HepG2 (cell line): ENCODE measurements around the gene UBXN2A. TPM values are rescaled to one million over a fixed set of nuclear protein-coding genes. Genes with fewer than 3 reads are reported as not detected.

Experiments
- BCL6 ChIP-seq: IDR thresholded peaks from 2 replicates; pipeline ENCODE4 v1.6.1; 2016; ENCODE audit warnings: missing genetic modification reagents, missing compliant biosample characterization
- CBX5 ChIP-seq: sonication (generic); formaldehyde crosslinking; IDR thresholded peaks from 2 replicates; pipeline ENCODE4 v1.4.0; 2020; ENCODE audit warnings: missing genetic modification reagents, borderline replicate concordance
- ETV5 ChIP-seq: IDR thresholded peaks from 2 replicates; pipeline ENCODE4 v1.6.1; 2018; ENCODE audit warnings: missing biosample characterization, missing genetic modification reagents, inconsistent platforms, borderline replicate concordance
- GLMP ChIP-seq: sonication (generic); formaldehyde crosslinking; IDR thresholded peaks from 2 replicates; pipeline ENCODE4 v1.9.0; 2021; ENCODE audit warnings: missing genetic modification reagents, mild to moderate bottlenecking, borderline replicate concordance
- KLF13 ChIP-seq: sonication (generic); formaldehyde crosslinking; IDR thresholded peaks from 2 replicates; pipeline ENCODE4 v1.4.0; 2020; ENCODE audit warnings: mild to moderate bottlenecking, missing genetic modification reagents
- LCORL ChIP-seq, 2 experiments: fragments of 450-650 bp in 1 of 2; sonication (generic) in 1 of 2; formaldehyde crosslinking in 1 of 2; IDR thresholded peaks; 2 replicates each; pipeline versions ENCODE4 v1.5.0 to v1.6.1; 2017 to 2020; ENCODE audit warnings: antibody characterized with exemption in 1 of 2, missing genetic modification reagents in 1 of 2
- MED1 ChIP-seq: sonication (generic); formaldehyde crosslinking; IDR thresholded peaks from 2 replicates; pipeline ENCODE4 v1.4.0; 2020; ENCODE audit warnings: missing genetic modification reagents
- MED13 ChIP-seq: sonication (generic); formaldehyde crosslinking; IDR thresholded peaks from 2 replicates; pipeline ENCODE4 v1.5.0; 2020; ENCODE audit warnings: missing genetic modification reagents
- MXD3 ChIP-seq: IDR thresholded peaks from 2 replicates; pipeline ENCODE4 v1.6.1; 2016; ENCODE audit warnings: mild to moderate bottlenecking, missing biosample characterization, missing genetic modification reagents
- PHF20 ChIP-seq: sonication (generic); formaldehyde crosslinking; IDR thresholded peaks from 2 replicates; pipeline ENCODE4 v1.5.0; 2020; ENCODE audit warnings: mild to moderate bottlenecking, missing genetic modification reagents
- SYNCRIP ChIP-seq: fragments of 200-400 bp; formaldehyde crosslinking; IDR thresholded peaks from 2 replicates; pipeline ENCODE4 v1.6.1; 2018; ENCODE audit warnings: mild to moderate bottlenecking, low read depth, low read length; ENCODE audit not compliant: insufficient read depth
- UBTF ChIP-seq: sonication (generic); formaldehyde crosslinking; IDR thresholded peaks from 2 replicates; pipeline ENCODE4 v1.4.0; 2020; ENCODE audit warnings: mild to moderate bottlenecking, missing genetic modification reagents
- ZBTB4 ChIP-seq: sonication (generic); formaldehyde crosslinking; IDR thresholded peaks from 2 replicates; pipeline ENCODE4 v1.4.0; 2020; ENCODE audit warnings: missing genetic modification reagents, mild to moderate bottlenecking, borderline replicate concordance
- ZC3H4 ChIP-seq: sonication (generic); formaldehyde crosslinking; IDR thresholded peaks from 2 replicates; pipeline ENCODE4 v1.4.0; 2020; ENCODE audit warnings: missing genetic modification reagents, borderline replicate concordance
- ZFP62 ChIP-seq: sonication (generic); formaldehyde crosslinking; IDR thresholded peaks from 2 replicates; pipeline ENCODE4 v1.4.0; 2020; ENCODE audit warnings: missing genetic modification reagents
- ZNF343 ChIP-seq: sonication (generic); formaldehyde crosslinking; IDR thresholded peaks from 2 replicates; pipeline ENCODE4 v1.4.0; 2020; ENCODE audit warnings: mild to moderate bottlenecking, missing genetic modification reagents
- ZNF460 ChIP-seq: sonication (generic); formaldehyde crosslinking; IDR thresholded peaks from 2 replicates; pipeline ENCODE4 v1.5.1; 2020; ENCODE audit warnings: missing genetic modification reagents, mild to moderate bottlenecking, borderline replicate concordance
- ZNF777 ChIP-seq: sonication (generic); formaldehyde crosslinking; IDR thresholded peaks from 2 replicates; pipeline ENCODE4 v1.4.0; 2020; ENCODE audit warnings: missing genetic modification reagents
- polyA plus RNA-seq, 8 experiments: library from polyadenylated mRNA; depleted of rRNA in 3 of 8; stranded (reverse) in 7 of 8; unstranded in 1 of 8; fragments of >200 nt; fragmentation: Illumina TruSeq in 4 of 8; extraction: Trizol in 4 of 8; gene quantifications; 2 replicates each; pipeline versions ENCODE4 v1.2.1 to v1.2.3, GENCODE V29; 2011 to 2016; ENCODE audit warnings: low read depth in 4 of 8, missing spikeins in 1 of 8, mixed read lengths in 1 of 8; ENCODE audit not compliant: insufficient read depth in 1 of 8
- total RNA-seq, 5 experiments: library from RNA; depleted of rRNA; stranded (reverse); fragments of >200 nt; fragmentation: Illumina TruSeq; extraction: Trizol; gene quantifications; 2 replicates each; pipeline ENCODE4 v1.2.3, GENCODE V29; 2016; ENCODE audit warnings: low read depth in 1 of 5

UBXN2A gene
- total and polyA plus RNA-seq, 2 of the 13 experiments (the other 11 are each of a cell fraction or from before 2014, with no cell fraction given): 8.3 to 20.9 TPM

GRCh38 chr2:24050041-24050979 lies 110.0 kb downstream of the UBXN2A start (continued):
- TF ChIP-seq ZBTB4 (CRISPR knock-in tag) (0 out of 2 replicates have a peak, but pooled peaks have one; percentile 11), GLMP (CRISPR knock-in tag) (no peak), ZNF777 (CRISPR knock-in tag) (no peak; the same call in 1 of the 2 replicates), MXD3 (no peak; the same call in 1 of the 2 replicates), UBTF (CRISPR knock-in tag) (peak; percentile 95), BCL6 (CRISPR knock-in tag) (peak; percentile 10; the same call in 1 of the 2 replicates), ZNF460 (CRISPR knock-in tag) (no peak), SYNCRIP (no peak), ZFP62 (no peak), CBX5 (CRISPR knock-in tag) (no peak), ZNF343 (CRISPR knock-in tag) (0 out of 2 replicates have a peak, but pooled peaks have one; percentile 13), MED1 (CRISPR knock-in tag) (peak; percentile 13; the same call in 1 of the 2 replicates), ETV5 (no peak), ZC3H4 (CRISPR knock-in tag) (no peak), KLF13 (CRISPR knock-in tag) (no peak), LCORL (IDR thresholded peaks at IDR 0.05) (no peak), LCORL (CRISPR knock-in tag; IDR thresholded peaks at IDR 0.05) (peak; percentile 14; the same call in 1 of the 2 replicates), PHF20 (CRISPR knock-in tag) (0 out of 2 replicates have a peak, but pooled peaks have one; percentile 42), MED13 (CRISPR knock-in tag) (no peak)
